GM23248 (cell line): Measurements from ENCODE around the gene GPR137B.

Experiments
- EZH2 ChIP-seq: fragments of 200-600 bp; sonication (generic); IDR thresholded peaks from 2 replicates; pipeline ENCODE4 v1.6.1; 2018; ENCODE audit warnings: antibody characterized with exemption, mild to moderate bottlenecking; ENCODE audit not compliant: insufficient read depth, poor library complexity, severe bottlenecking
- EZH2phosphoT487 ChIP-seq: fragments of 200-600 bp; sonication (generic); IDR thresholded peaks from 2 replicates; pipeline ENCODE4 v1.6.1; 2018; ENCODE audit warnings: antibody characterized with exemption, moderate library complexity, mild to moderate bottlenecking, low read depth; ENCODE audit not compliant: insufficient read depth

DNA sequence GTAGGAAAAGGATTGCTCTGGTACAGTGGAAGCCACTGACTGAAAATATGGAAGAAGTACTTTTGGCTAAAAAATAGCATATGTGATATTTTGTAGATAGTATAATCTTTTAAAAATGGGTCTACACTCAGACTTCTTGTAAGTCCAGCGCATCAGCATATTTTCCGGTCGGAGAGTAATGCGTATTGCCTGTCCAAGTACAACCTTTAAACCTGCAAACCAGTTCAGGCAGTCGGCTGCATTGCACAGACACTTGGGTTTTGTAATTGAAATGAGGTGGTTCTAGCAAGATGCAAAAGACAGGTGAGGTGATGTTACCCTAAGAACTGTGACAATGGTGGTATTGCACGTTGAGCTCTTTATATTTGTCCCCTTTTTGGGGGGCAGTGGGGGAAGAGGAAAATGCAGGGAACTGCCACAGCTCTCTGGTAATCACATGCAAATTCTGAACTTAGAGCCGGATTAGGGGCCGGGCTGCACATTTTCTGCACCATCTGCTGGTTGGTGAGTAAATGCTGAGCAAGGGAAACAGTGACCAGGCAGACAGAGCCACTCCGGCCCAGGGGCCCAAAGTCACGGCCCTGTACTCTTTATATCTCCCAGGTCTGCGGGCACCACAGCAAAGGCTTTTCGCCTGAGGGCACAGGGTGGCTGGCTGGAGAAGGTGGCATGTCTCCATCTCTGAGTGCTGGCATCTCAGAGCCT, 2.3 kb downstream of the GPR137B start:
- TF ChIP-seq EZH2 (no peak), EZH2phosphoT487 (no peak)
